ENCODE results near the gene CPN1. TPM values are rescaled to one million over a fixed set of nuclear protein-coding genes. Genes with fewer than 3 reads are reported as not detected.
"Not testable (repeated sequence)": the region's sequence is repeated elsewhere in the genome, so short reads cannot be mapped to it uniquely, and the experiment has no call there.

Gene CPN1
- not detected in 2 replicates for total RNA-seq (ENCODE audit: low replicate concordance)

- no peak for DNase-seq (ENCODE audit: low read depth)
- H3K4me3 ChIP-seq (ENCODE audit: low read depth, low read length): no peak within 1 kb of the TSS
Measured at GRCh38 chr10:100081075-100082001, at the start of gene CPN1. Gene CPN1, minus strand, starts transcription at chr10:100081869. Its CDS starts 244 bp downstream, at chr10:100081625.

GRCh38 chr10:100130831-100131230 lies 49.2 kb upstream of the CPN1 start:
- DNase-seq (ENCODE audit: low read depth): no peak
- no peak for TF ChIP-seq CTCF (IDR thresholded peaks at IDR 0.05; ENCODE audit: insufficient read depth, low read length)

More at GRCh38 chr10:100081075-100082001, at the start of gene CPN1:
- TF ChIP-seq CTCF (IDR thresholded peaks at IDR 0.05; ENCODE audit: insufficient read depth, low read length): no peak

GRCh38 chr10:100129424-100129823 lies 47.8 kb upstream of the CPN1 start:
- TF ChIP-seq CTCF (IDR thresholded peaks at IDR 0.05; ENCODE audit: insufficient read depth, low read length): no peak
- DNase-seq (ENCODE audit: low read depth): no peak
- no peak overlapping the region for H3K4me3 ChIP-seq (ENCODE audit: low read depth, low read length)

More at GRCh38 chr10:100130831-100131230, 49.2 kb upstream of the CPN1 start:
- no peak overlapping the region for H3K4me3 ChIP-seq (ENCODE audit: low read depth, low read length)

GRCh38 chr10:100128951-100129350 lies 47.3 kb upstream of the CPN1 start:
- TF ChIP-seq CTCF (IDR thresholded peaks at IDR 0.05; ENCODE audit: insufficient read depth, low read length): no peak
- H3K4me3 ChIP-seq (ENCODE audit: low read depth, low read length): no peak overlapping the region

GRCh38 chr10:100125335-100125734 lies 43.7 kb upstream of the CPN1 start:
- H3K4me3 ChIP-seq (ENCODE audit: low read depth, low read length); DNase-seq (ENCODE audit: low read depth): not testable (repeated sequence)

More at GRCh38 chr10:100128951-100129350, 47.3 kb upstream of the CPN1 start:
- no peak for DNase-seq (ENCODE audit: low read depth)

- TF ChIP-seq CTCF (IDR thresholded peaks at IDR 0.05; ENCODE audit: insufficient read depth, low read length): no peak
- no peak overlapping the region for H3K4me3 ChIP-seq (ENCODE audit: low read depth, low read length)
- no peak for DNase-seq (ENCODE audit: low read depth)
Measured at GRCh38 chr10:100124097-100124496, 42.4 kb upstream of the CPN1 start.

- no peak for DNase-seq (ENCODE audit: low read depth)
- no peak overlapping the region for H3K4me3 ChIP-seq (ENCODE audit: low read depth, low read length)
- TF ChIP-seq CTCF (IDR thresholded peaks at IDR 0.05; ENCODE audit: insufficient read depth, low read length): no peak
Measured at GRCh38 chr10:100122780-100123179, 41.1 kb upstream of the CPN1 start.
